ENCODE data around the gene LIAS. TPM values are rescaled to one million over a fixed set of nuclear protein-coding genes. Genes with fewer than 3 reads are reported as not detected.

LIAS gene
- total and polyA plus RNA-seq, 2 of the 13 experiments (the other 11 are each of a cell fraction or from before 2014, with no cell fraction given): 16.0 to 16.6 TPM

GRCh38 chr4:39429476-39430334 is 29.2 kb upstream of the LIAS start (continued):
- TF ChIP-seq ZNF275 (CRISPR knock-in tag; IDR thresholded peaks at IDR 0.05; ENCODE audit: borderline replicate concordance) (no peak), NCOA5 (CRISPR knock-in tag; IDR thresholded peaks at IDR 0.05) (no peak), ZNF83 (CRISPR knock-in tag; IDR thresholded peaks at IDR 0.05; ENCODE audit: borderline replicate concordance) (no peak), SP1 (IDR thresholded peaks at IDR 0.05) (no peak), SP1 (CRISPR knock-in tag; IDR thresholded peaks at IDR 0.05) (no peak), U2AF1 (optimal IDR thresholded peaks at IDR 0.05; ENCODE audit: low read depth, low read length) (no peak), KDM5A (IDR thresholded peaks at IDR 0.05; ENCODE audit: borderline replicate concordance, low read length) (no peak; the same call in 1 of the 2 replicates), CHD2 (IDR thresholded peaks at IDR 0.05; ENCODE audit: low read depth, low read length) (no peak), ZNF496 (CRISPR knock-in tag; IDR thresholded peaks at IDR 0.05; ENCODE audit: insufficient replicate concordance) (no peak), HNRNPUL1 (IDR thresholded peaks at IDR 0.05; ENCODE audit: low read depth, low read length) (no peak), NFKB2 (CRISPR knock-in tag; IDR thresholded peaks at IDR 0.05; ENCODE audit: borderline replicate concordance) (no peak), PRPF4 (IDR thresholded peaks at IDR 0.05; ENCODE audit: low read depth, low read length, poor library complexity, severe bottlenecking) (no peak), ZSCAN20 (CRISPR knock-in tag; IDR thresholded peaks at IDR 0.05; ENCODE audit: borderline replicate concordance) (no peak), ZNF501 (CRISPR knock-in tag; IDR thresholded peaks at IDR 0.05) (no peak), ZNF33B (CRISPR knock-in tag; IDR thresholded peaks at IDR 0.05) (no peak), KMT2B (CRISPR knock-in tag; IDR thresholded peaks at IDR 0.05) (no peak), ZNF883 (CRISPR knock-in tag; IDR thresholded peaks at IDR 0.05; ENCODE audit: not compliant biosample characterization) (no peak), NPAS2 (CRISPR knock-in tag; IDR thresholded peaks at IDR 0.05; ENCODE audit: borderline replicate concordance) (no peak), CREBL2 (CRISPR knock-in tag; IDR thresholded peaks at IDR 0.05; ENCODE audit: borderline replicate concordance) (no peak), TCF7L2 (IDR thresholded peaks at IDR 0.05; ENCODE audit: low read depth, low read length) (no peak), GZF1 (CRISPR knock-in tag; IDR thresholded peaks at IDR 0.05) (no peak), NBN (conservative IDR thresholded peaks at IDR 0.05) (no peak), SATB2 (CRISPR knock-in tag; IDR thresholded peaks at IDR 0.05) (no peak), TERF1 (CRISPR knock-in tag; IDR thresholded peaks at IDR 0.05) (no peak), ATF7-NPFF (CRISPR knock-in tag; IDR thresholded peaks at IDR 0.05; ENCODE audit: low read depth) (no peak), CEBPB (IDR thresholded peaks at IDR 0.05; ENCODE audit: borderline replicate concordance, low read depth, low read length) (peak; percentile 90), ZBTB38 (CRISPR knock-in tag; IDR thresholded peaks at IDR 0.05) (no peak)

Measured in HepG2 (cell line).